Liver (tissue), 9 donors: ENCODE data around the gene TOGARAM2. TPM values are rescaled to one million over a fixed set of nuclear protein-coding genes. Genes with fewer than 3 reads are reported as not detected.

ENCODE experiments used
- DNase-seq: peaks from one replicate; pipeline ENCODE4 v3.0.0-alpha.2; 2017; ENCODE audit warnings: low spot score
- H3K27ac ChIP-seq, 2 donors: one replicate each; pipeline ENCODE4 v1.7.0; 2013; ENCODE audit warnings: inconsistent platforms in 2 of 2, low read length in 2 of 2, control low read depth in 1 of 2, low read depth in 1 of 2, mild to moderate bottlenecking in 1 of 2
- H3K27me3 ChIP-seq, 4 donors: one replicate each; pipeline versions ENCODE4 v1.6.1 to v1.7.0; 2013; ENCODE audit warnings: low read length in 3 of 4, inconsistent platforms in 1 of 4, mild to moderate bottlenecking in 1 of 4, moderate library complexity in 1 of 4; ENCODE audit not compliant: control insufficient read depth in 4 of 4, insufficient read depth in 4 of 4
- H3K36me3 ChIP-seq, 4 donors: one replicate each; pipeline versions ENCODE4 v1.6.1 to v1.7.0; 2013; ENCODE audit warnings: low read length in 3 of 4, mild to moderate bottlenecking in 3 of 4, low read depth in 1 of 4, moderate library complexity in 1 of 4; ENCODE audit not compliant: control insufficient read depth in 4 of 4, insufficient read depth in 3 of 4
- H3K4me1 ChIP-seq, 4 donors: one replicate each; pipeline versions ENCODE4 v1.6.1 to v1.7.0; 2013; ENCODE audit warnings: low read length in 3 of 4, mild to moderate bottlenecking in 3 of 4, moderate library complexity in 1 of 4; ENCODE audit not compliant: control insufficient read depth in 4 of 4, insufficient read depth in 4 of 4
- H3K4me3 ChIP-seq, 3 donors: one replicate each; pipeline versions ENCODE4 v1.6.1 to v1.7.0; 2013; ENCODE audit warnings: low read length in 3 of 3, control low read depth in 1 of 3, low read depth in 1 of 3, mild to moderate bottlenecking in 1 of 3
- H3K9ac ChIP-seq, 2 donors: one replicate each; pipeline ENCODE4 v1.7.0; 2013; ENCODE audit warnings: low read length in 2 of 2, mild to moderate bottlenecking in 2 of 2, moderate library complexity in 2 of 2, control low read depth in 1 of 2, low read depth in 1 of 2
- H3K9me3 ChIP-seq, 4 donors: one replicate each; pipeline versions ENCODE4 v1.6.1 to v1.7.0; 2013; ENCODE audit warnings: low read length in 3 of 4; ENCODE audit not compliant: control insufficient read depth in 4 of 4
- ATF3 ChIP-seq: IDR thresholded peaks from 2 replicates; pipeline ENCODE4 v1.6.1; 2016; ENCODE audit warnings: antibody characterized with exemption
- EGR1 ChIP-seq, 2 donors: IDR thresholded peaks; 2 replicates each; pipeline ENCODE4 v1.6.1; 2016 to 2018; ENCODE audit warnings: antibody characterized with exemption in 2 of 2, low read depth in 2 of 2
- FOXA1 ChIP-seq: IDR thresholded peaks from 2 replicates; pipeline ENCODE4 v1.6.1; 2016; ENCODE audit warnings: antibody characterized with exemption
- FOXA2 ChIP-seq: IDR thresholded peaks from 2 replicates; pipeline ENCODE4 v1.6.1; 2016; ENCODE audit warnings: antibody characterized with exemption
- HNF4A ChIP-seq, 2 donors: conservative IDR thresholded peaks; 2 replicates each; pipeline ENCODE4 v1.6.1; 2016; ENCODE audit warnings: antibody characterized with exemption in 2 of 2, mild to moderate bottlenecking in 2 of 2
- HNF4G ChIP-seq: IDR thresholded peaks from 2 replicates; pipeline ENCODE4 v1.6.1; 2016; ENCODE audit warnings: antibody characterized with exemption
- JUND ChIP-seq, 2 donors: IDR thresholded peaks; 2 replicates each; pipeline ENCODE4 v1.6.1; 2016; ENCODE audit warnings: antibody characterized with exemption in 2 of 2
- RXRA ChIP-seq, 2 donors: IDR thresholded peaks; 2 replicates each; pipeline ENCODE4 v1.6.1; 2017 to 2018; ENCODE audit warnings: antibody characterized with exemption in 2 of 2, mild to moderate bottlenecking in 1 of 2
- TAF1 ChIP-seq: conservative IDR thresholded peaks from 2 replicates; pipeline ENCODE4 v1.6.1; 2016; ENCODE audit warnings: antibody characterized with exemption, mild to moderate bottlenecking
- WGBS: extraction: QIAGEN DNeasy Blood & Tissue Kit; methylation state at CpG from one replicate; pipeline ENCODE4 v1.1.7; 2013; 5-methylcytosine and 5-hydroxymethylcytosine counted together
- polyA plus RNA-seq, 2 donors: library from polyadenylated mRNA; stranded (reverse) in 1 of 2; unstranded in 1 of 2; fragments of 200-250 nt in 1 of 2; fragments of >200 nt in 1 of 2; fragmentation: Nextera tagmentation in 1 of 2; extraction: Ambion mirVana in 1 of 2; gene quantifications; one replicate each; pipeline versions ENCODE4 v1.2.1 to v1.2.3, GENCODE V29; 2013 to 2015
- total RNA-seq, 2 donors: library from RNA; depleted of rRNA; stranded (reverse); fragments of >200 nt; gene quantifications; one replicate each; pipeline ENCODE4 v1.2.3, GENCODE V29; 2014
- TF ChIP-seq, protein P1 (sequence below): IDR thresholded peaks from 2 replicates; pipeline ENCODE4 v1.6.1; 2016; ENCODE audit warnings: antibody characterized with exemption, mild to moderate bottlenecking
- TF ChIP-seq, protein P2 (sequence below): IDR thresholded peaks from 2 replicates; pipeline ENCODE4 v1.6.1; 2016; ENCODE audit warnings: antibody characterized with exemption
- TF ChIP-seq, protein P3 (sequence below): fragments of 150-350 bp; IDR thresholded peaks from 2 replicates; pipeline ENCODE4 v1.5.1; 2017; ENCODE audit warnings: improper control_type of control experiment, low read depth, low read length; ENCODE audit not compliant: missing input control
- TF ChIP-seq, protein P4 (sequence below): IDR thresholded peaks from 2 replicates; pipeline ENCODE4 v1.6.1; 2016; ENCODE audit warnings: antibody characterized with exemption
- donor health status: healthy.
- donor health status: healthy.
- donor health status: healthy.
- donor health status: healthy.
- donor health status: healthy.

TOGARAM2 gene
- total and polyA plus RNA-seq, 4 donors = 0.15 to 0.42 (median 0.19) TPM; not detected in 1

- Histone ChIP-seq H3K4me1 (no peaks in the 10 kb centered on the region), H3K27me3 (no peaks in the 10 kb centered on the region), H3K36me3 (no peaks in the 10 kb centered on the region), H3K9me3 (no peaks in the 10 kb centered on the region), H3K9ac (no peak overlapping the region), H3K27ac (no peak overlapping the region), H3K4me3 (no peak overlapping the region)
- WGBS = 80% methylated on average over 4 of the region's 4 CpGs
- no peak for DNase-seq
- no peak for TF ChIP-seq HNF4A (conservative IDR thresholded peaks at IDR 0.05)
- TF ChIP-seq EGR1 (IDR thresholded peaks at IDR 0.05; ENCODE audit: low read depth in 2 of 2) = no peak
- TF ChIP-seq, protein P1, sequence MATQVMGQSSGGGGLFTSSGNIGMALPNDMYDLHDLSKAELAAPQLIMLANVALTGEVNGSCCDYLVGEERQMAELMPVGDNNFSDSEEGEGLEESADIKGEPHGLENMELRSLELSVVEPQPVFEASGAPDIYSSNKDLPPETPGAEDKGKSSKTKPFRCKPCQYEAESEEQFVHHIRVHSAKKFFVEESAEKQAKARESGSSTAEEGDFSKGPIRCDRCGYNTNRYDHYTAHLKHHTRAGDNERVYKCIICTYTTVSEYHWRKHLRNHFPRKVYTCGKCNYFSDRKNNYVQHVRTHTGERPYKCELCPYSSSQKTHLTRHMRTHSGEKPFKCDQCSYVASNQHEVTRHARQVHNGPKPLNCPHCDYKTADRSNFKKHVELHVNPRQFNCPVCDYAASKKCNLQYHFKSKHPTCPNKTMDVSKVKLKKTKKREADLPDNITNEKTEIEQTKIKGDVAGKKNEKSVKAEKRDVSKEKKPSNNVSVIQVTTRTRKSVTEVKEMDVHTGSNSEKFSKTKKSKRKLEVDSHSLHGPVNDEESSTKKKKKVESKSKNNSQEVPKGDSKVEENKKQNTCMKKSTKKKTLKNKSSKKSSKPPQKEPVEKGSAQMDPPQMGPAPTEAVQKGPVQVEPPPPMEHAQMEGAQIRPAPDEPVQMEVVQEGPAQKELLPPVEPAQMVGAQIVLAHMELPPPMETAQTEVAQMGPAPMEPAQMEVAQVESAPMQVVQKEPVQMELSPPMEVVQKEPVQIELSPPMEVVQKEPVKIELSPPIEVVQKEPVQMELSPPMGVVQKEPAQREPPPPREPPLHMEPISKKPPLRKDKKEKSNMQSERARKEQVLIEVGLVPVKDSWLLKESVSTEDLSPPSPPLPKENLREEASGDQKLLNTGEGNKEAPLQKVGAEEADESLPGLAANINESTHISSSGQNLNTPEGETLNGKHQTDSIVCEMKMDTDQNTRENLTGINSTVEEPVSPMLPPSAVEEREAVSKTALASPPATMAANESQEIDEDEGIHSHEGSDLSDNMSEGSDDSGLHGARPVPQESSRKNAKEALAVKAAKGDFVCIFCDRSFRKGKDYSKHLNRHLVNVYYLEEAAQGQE = no peak
These were observed 58.8 kb downstream of the TOGARAM2 start for GRCh38 chr2:29039718-29040480.

DNA sequence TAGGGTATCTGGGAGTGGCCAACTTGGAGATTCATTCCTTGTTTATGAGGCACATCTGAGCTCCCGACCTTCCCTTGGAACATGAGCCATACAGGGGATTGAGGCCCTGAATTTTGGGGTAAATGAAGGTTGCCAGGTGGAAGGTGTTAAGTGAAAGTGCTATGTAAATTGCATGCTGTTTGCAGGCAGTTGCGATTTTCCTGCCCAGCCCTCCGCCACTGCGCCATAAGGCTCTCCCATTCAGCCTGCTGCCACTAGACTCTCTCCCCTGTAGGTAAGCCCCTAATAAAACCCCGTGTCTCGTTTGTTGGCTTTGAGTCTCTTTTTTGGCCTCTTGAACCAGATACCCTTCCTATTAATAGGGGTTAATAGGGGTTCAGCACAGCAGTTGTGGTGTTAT is 59.5 kb downstream of the TOGARAM2 start:
- Histone ChIP-seq H3K4me3 (no peak overlapping the region), H3K9ac (no peak overlapping the region), H3K27ac (no peak overlapping the region), H3K36me3 (no peaks in the 10 kb centered on the region), H3K4me1 (no peaks in the 10 kb centered on the region), H3K9me3 (no peaks in the 10 kb centered on the region), H3K27me3 (no peaks in the 10 kb centered on the region)
- TF ChIP-seq FOXA1 (no peak), HNF4A (conservative IDR thresholded peaks at IDR 0.05) (no peak), TAF1 (no peak), ATF3 (no peak), EGR1 (IDR thresholded peaks at IDR 0.05; ENCODE audit: low read depth in 2 of 2) (no peak), JUND (IDR thresholded peaks at IDR 0.05) (no peak), FOXA2 (no peak), RXRA (IDR thresholded peaks at IDR 0.05) (no peak), HNF4G (no peak)
- TF ChIP-seq, protein P2, sequence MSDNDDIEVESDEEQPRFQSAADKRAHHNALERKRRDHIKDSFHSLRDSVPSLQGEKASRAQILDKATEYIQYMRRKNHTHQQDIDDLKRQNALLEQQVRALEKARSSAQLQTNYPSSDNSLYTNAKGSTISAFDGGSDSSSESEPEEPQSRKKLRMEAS = no peak
- TF ChIP-seq, protein P1 = no peak
- TF ChIP-seq, protein P3, sequence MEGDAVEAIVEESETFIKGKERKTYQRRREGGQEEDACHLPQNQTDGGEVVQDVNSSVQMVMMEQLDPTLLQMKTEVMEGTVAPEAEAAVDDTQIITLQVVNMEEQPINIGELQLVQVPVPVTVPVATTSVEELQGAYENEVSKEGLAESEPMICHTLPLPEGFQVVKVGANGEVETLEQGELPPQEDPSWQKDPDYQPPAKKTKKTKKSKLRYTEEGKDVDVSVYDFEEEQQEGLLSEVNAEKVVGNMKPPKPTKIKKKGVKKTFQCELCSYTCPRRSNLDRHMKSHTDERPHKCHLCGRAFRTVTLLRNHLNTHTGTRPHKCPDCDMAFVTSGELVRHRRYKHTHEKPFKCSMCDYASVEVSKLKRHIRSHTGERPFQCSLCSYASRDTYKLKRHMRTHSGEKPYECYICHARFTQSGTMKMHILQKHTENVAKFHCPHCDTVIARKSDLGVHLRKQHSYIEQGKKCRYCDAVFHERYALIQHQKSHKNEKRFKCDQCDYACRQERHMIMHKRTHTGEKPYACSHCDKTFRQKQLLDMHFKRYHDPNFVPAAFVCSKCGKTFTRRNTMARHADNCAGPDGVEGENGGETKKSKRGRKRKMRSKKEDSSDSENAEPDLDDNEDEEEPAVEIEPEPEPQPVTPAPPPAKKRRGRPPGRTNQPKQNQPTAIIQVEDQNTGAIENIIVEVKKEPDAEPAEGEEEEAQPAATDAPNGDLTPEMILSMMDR = no peak
- TF ChIP-seq, protein P4, sequence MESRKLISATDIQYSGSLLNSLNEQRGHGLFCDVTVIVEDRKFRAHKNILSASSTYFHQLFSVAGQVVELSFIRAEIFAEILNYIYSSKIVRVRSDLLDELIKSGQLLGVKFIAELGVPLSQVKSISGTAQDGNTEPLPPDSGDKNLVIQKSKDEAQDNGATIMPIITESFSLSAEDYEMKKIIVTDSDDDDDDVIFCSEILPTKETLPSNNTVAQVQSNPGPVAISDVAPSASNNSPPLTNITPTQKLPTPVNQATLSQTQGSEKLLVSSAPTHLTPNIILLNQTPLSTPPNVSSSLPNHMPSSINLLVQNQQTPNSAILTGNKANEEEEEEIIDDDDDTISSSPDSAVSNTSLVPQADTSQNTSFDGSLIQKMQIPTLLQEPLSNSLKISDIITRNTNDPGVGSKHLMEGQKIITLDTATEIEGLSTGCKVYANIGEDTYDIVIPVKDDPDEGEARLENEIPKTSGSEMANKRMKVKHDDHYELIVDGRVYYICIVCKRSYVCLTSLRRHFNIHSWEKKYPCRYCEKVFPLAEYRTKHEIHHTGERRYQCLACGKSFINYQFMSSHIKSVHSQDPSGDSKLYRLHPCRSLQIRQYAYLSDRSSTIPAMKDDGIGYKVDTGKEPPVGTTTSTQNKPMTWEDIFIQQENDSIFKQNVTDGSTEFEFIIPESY = no peak
- no peak for DNase-seq
- WGBS = 71% methylated on average over 6 of the region's 6 CpGs
